Measurements from ENCODE around the gene ALDH5A1. TPM values are rescaled to one million over a fixed set of nuclear protein-coding genes. Genes with fewer than 3 reads are reported as not detected.

Gene ALDH5A1
- total RNA-seq: 5.2 TPM

GRCh38 chr6:24494821-24495795, at the start of gene ALDH5A1:
ALDH5A1 (plus strand) TSS chr6:24494969; CDS start chr6:24494997, 28 bp downstream.
- H3K36me3 ChIP-seq (ENCODE audit: control insufficient read depth in 3 of 3, insufficient read depth in 3 of 3, low read length in 3 of 3): peaks cover 6 to 8% (median 7%) of the 10 kb centered on the region in 3 donors
- H3K9me3 ChIP-seq (ENCODE audit: control insufficient read depth in 3 of 3, low read length in 3 of 3): no peaks in the 10 kb centered on the region
- H3K4me1 ChIP-seq (ENCODE audit: control insufficient read depth in 3 of 3, insufficient read depth in 3 of 3, low read length in 3 of 3): peaks cover 11 to 28% (median 14%) of the 10 kb centered on the region in 3 donors
- peak within 1 kb of the TSS; percentile 80 to 87 (median 87) for H3K4me3 ChIP-seq (ENCODE audit: low read length in 3 of 3)
- no peaks in the 10 kb centered on the region for H3K27me3 ChIP-seq (ENCODE audit: control insufficient read depth in 3 of 3, insufficient read depth in 3 of 3, low read length in 3 of 3)
- peak within 1 kb of the TSS; percentile 69 for H3K27ac ChIP-seq (ENCODE audit: low read depth, low read length)
- peak within 1 kb of the TSS; percentile 79 to 94 (median 82) for H3K9ac ChIP-seq (ENCODE audit: low read depth in 1 of 3, low read length in 3 of 3)

- H3K4me1 ChIP-seq (ENCODE audit: control insufficient read depth in 3 of 3, insufficient read depth in 3 of 3, low read length in 3 of 3): peaks cover 3 to 5% (median 4%) of the 10 kb centered on the region in 3 donors
- H3K4me3 ChIP-seq (ENCODE audit: low read length in 3 of 3): no peak overlapping the region
- H3K9me3 ChIP-seq (ENCODE audit: control insufficient read depth in 3 of 3, low read length in 3 of 3): no peaks in the 10 kb centered on the region
- H3K27ac ChIP-seq (ENCODE audit: low read depth, low read length): no peak overlapping the region
- no peak overlapping the region for H3K9ac ChIP-seq (ENCODE audit: low read depth in 1 of 3, low read length in 3 of 3)
- no peaks in the 10 kb centered on the region for H3K27me3 ChIP-seq (ENCODE audit: control insufficient read depth in 3 of 3, insufficient read depth in 3 of 3, low read length in 3 of 3)
- peaks cover 3 to 5% (median 4%) of the 10 kb centered on the region in 3 donors for H3K36me3 ChIP-seq (ENCODE audit: control insufficient read depth in 3 of 3, insufficient read depth in 3 of 3, low read length in 3 of 3)
Measured at GRCh38 chr6:24445704-24446103, 49.1 kb upstream of the ALDH5A1 start.

GRCh38 chr6:24446670-24447069, 48.1 kb upstream of the ALDH5A1 start:
- no peaks in the 10 kb centered on the region for H3K27me3 ChIP-seq (ENCODE audit: control insufficient read depth in 3 of 3, insufficient read depth in 3 of 3, low read length in 3 of 3)
- H3K27ac ChIP-seq (ENCODE audit: low read depth, low read length): no peak overlapping the region
- H3K9ac ChIP-seq (ENCODE audit: low read depth in 1 of 3, low read length in 3 of 3): no peak overlapping the region
- H3K9me3 ChIP-seq (ENCODE audit: control insufficient read depth in 3 of 3, low read length in 3 of 3): no peaks in the 10 kb centered on the region
- no peak overlapping the region for H3K4me3 ChIP-seq (ENCODE audit: low read length in 3 of 3)
- H3K4me1 ChIP-seq (ENCODE audit: control insufficient read depth in 3 of 3, insufficient read depth in 3 of 3, low read length in 3 of 3): peaks cover 0 to 3% (median 0%) of the 10 kb centered on the region in 3 donors
- H3K36me3 ChIP-seq (ENCODE audit: control insufficient read depth in 3 of 3, insufficient read depth in 3 of 3, low read length in 3 of 3): peaks cover 3 to 5% (median 4%) of the 10 kb centered on the region in 3 donors

- H3K27me3 ChIP-seq (ENCODE audit: control insufficient read depth in 3 of 3, insufficient read depth in 3 of 3, low read length in 3 of 3): no peaks in the 10 kb centered on the region
- peaks cover 3 to 5% (median 4%) of the 10 kb centered on the region in 3 donors for H3K36me3 ChIP-seq (ENCODE audit: control insufficient read depth in 3 of 3, insufficient read depth in 3 of 3, low read length in 3 of 3)
- peaks cover 0 to 3% (median 0%) of the 10 kb centered on the region in 3 donors for H3K4me1 ChIP-seq (ENCODE audit: control insufficient read depth in 3 of 3, insufficient read depth in 3 of 3, low read length in 3 of 3)
- H3K4me3 ChIP-seq (ENCODE audit: low read length in 3 of 3): no peak overlapping the region
- no peak overlapping the region for H3K27ac ChIP-seq (ENCODE audit: low read depth, low read length)
- no peaks in the 10 kb centered on the region for H3K9me3 ChIP-seq (ENCODE audit: control insufficient read depth in 3 of 3, low read length in 3 of 3)
- H3K9ac ChIP-seq (ENCODE audit: low read depth in 1 of 3, low read length in 3 of 3): no peak overlapping the region
Measured at GRCh38 chr6:24448396-24448795, 46.4 kb upstream of the ALDH5A1 start.

GRCh38 chr6:24448828-24449525, 45.8 kb upstream of the ALDH5A1 start:
- Histone ChIP-seq H3K9me3 (ENCODE audit: control insufficient read depth in 3 of 3, low read length in 3 of 3) (no peaks in the 10 kb centered on the region), H3K4me1 (ENCODE audit: control insufficient read depth in 3 of 3, insufficient read depth in 3 of 3, low read length in 3 of 3) (no peaks in the 10 kb centered on the region), H3K27ac (ENCODE audit: low read depth, low read length) (no peak overlapping the region), H3K4me3 (ENCODE audit: low read length in 3 of 3) (no peak overlapping the region), H3K27me3 (ENCODE audit: control insufficient read depth in 3 of 3, insufficient read depth in 3 of 3, low read length in 3 of 3) (no peaks in the 10 kb centered on the region), H3K36me3 (ENCODE audit: control insufficient read depth in 3 of 3, insufficient read depth in 3 of 3, low read length in 3 of 3) (peaks cover 3 to 5% (median 4%) of the 10 kb centered on the region in 3 donors), H3K9ac (ENCODE audit: low read depth in 1 of 3, low read length in 3 of 3) (no peak overlapping the region)

GRCh38 chr6:24451581-24452388, 43.0 kb upstream of the ALDH5A1 start:
- H3K9ac ChIP-seq (ENCODE audit: low read depth in 1 of 3, low read length in 3 of 3): no peak overlapping the region
- no peak overlapping the region for H3K4me3 ChIP-seq (ENCODE audit: low read length in 3 of 3)
- peaks cover 0 to 3% (median 0%) of the 10 kb centered on the region in 3 donors for H3K36me3 ChIP-seq (ENCODE audit: control insufficient read depth in 3 of 3, insufficient read depth in 3 of 3, low read length in 3 of 3)
- H3K4me1 ChIP-seq (ENCODE audit: control insufficient read depth in 3 of 3, insufficient read depth in 3 of 3, low read length in 3 of 3): no peaks in the 10 kb centered on the region
- no peaks in the 10 kb centered on the region for H3K9me3 ChIP-seq (ENCODE audit: control insufficient read depth in 3 of 3, low read length in 3 of 3)
- H3K27me3 ChIP-seq (ENCODE audit: control insufficient read depth in 3 of 3, insufficient read depth in 3 of 3, low read length in 3 of 3): no peaks in the 10 kb centered on the region
- no peak overlapping the region for H3K27ac ChIP-seq (ENCODE audit: low read depth, low read length)

- H3K36me3 ChIP-seq (ENCODE audit: control insufficient read depth in 3 of 3, insufficient read depth in 3 of 3, low read length in 3 of 3): peaks cover 0 to 3% (median 3%) of the 10 kb centered on the region in 3 donors
- H3K9ac ChIP-seq (ENCODE audit: low read depth in 1 of 3, low read length in 3 of 3): no peak overlapping the region
- H3K4me3 ChIP-seq (ENCODE audit: low read length in 3 of 3): no peak overlapping the region
- no peaks in the 10 kb centered on the region for H3K9me3 ChIP-seq (ENCODE audit: control insufficient read depth in 3 of 3, low read length in 3 of 3)
- no peaks in the 10 kb centered on the region for H3K4me1 ChIP-seq (ENCODE audit: control insufficient read depth in 3 of 3, insufficient read depth in 3 of 3, low read length in 3 of 3)
- H3K27ac ChIP-seq (ENCODE audit: low read depth, low read length): no peak overlapping the region
- H3K27me3 ChIP-seq (ENCODE audit: control insufficient read depth in 3 of 3, insufficient read depth in 3 of 3, low read length in 3 of 3): no peaks in the 10 kb centered on the region
Measured at GRCh38 chr6:24453921-24454320, 40.8 kb upstream of the ALDH5A1 start.

- H3K4me3 ChIP-seq (ENCODE audit: low read length in 3 of 3): no peak overlapping the region
- H3K27me3 ChIP-seq (ENCODE audit: control insufficient read depth in 3 of 3, insufficient read depth in 3 of 3, low read length in 3 of 3): no peaks in the 10 kb centered on the region
- no peaks in the 10 kb centered on the region for H3K4me1 ChIP-seq (ENCODE audit: control insufficient read depth in 3 of 3, insufficient read depth in 3 of 3, low read length in 3 of 3)
- H3K9me3 ChIP-seq (ENCODE audit: control insufficient read depth in 3 of 3, low read length in 3 of 3): no peaks in the 10 kb centered on the region
- peaks cover 0 to 3% (median 3%) of the 10 kb centered on the region in 3 donors for H3K36me3 ChIP-seq (ENCODE audit: control insufficient read depth in 3 of 3, insufficient read depth in 3 of 3, low read length in 3 of 3)
- H3K9ac ChIP-seq (ENCODE audit: low read depth in 1 of 3, low read length in 3 of 3): no peak overlapping the region
- no peak overlapping the region for H3K27ac ChIP-seq (ENCODE audit: low read depth, low read length)
Measured at GRCh38 chr6:24454452-24454851, 40.3 kb upstream of the ALDH5A1 start.

- Histone ChIP-seq H3K4me3 (ENCODE audit: low read length in 3 of 3) (no peak overlapping the region), H3K27me3 (ENCODE audit: control insufficient read depth in 3 of 3, insufficient read depth in 3 of 3, low read length in 3 of 3) (no peaks in the 10 kb centered on the region), H3K9me3 (ENCODE audit: control insufficient read depth in 3 of 3, low read length in 3 of 3) (no peaks in the 10 kb centered on the region), H3K36me3 (ENCODE audit: control insufficient read depth in 3 of 3, insufficient read depth in 3 of 3, low read length in 3 of 3) (peaks cover 0 to 3% (median 3%) of the 10 kb centered on the region in 3 donors), H3K4me1 (ENCODE audit: control insufficient read depth in 3 of 3, insufficient read depth in 3 of 3, low read length in 3 of 3) (no peaks in the 10 kb centered on the region), H3K27ac (ENCODE audit: low read depth, low read length) (no peak overlapping the region), H3K9ac (ENCODE audit: low read depth in 1 of 3, low read length in 3 of 3) (no peak overlapping the region)
Measured at GRCh38 chr6:24455061-24455460, 39.7 kb upstream of the ALDH5A1 start.

Data from skeletal muscle tissue (tissue), 4 donors.